H9 (cell line): ENCODE results near the gene SOX18. TPM values are rescaled to one million over a fixed set of nuclear protein-coding genes. Genes with fewer than 3 reads are reported as not detected.

ENCODE experiments used
- DNase-seq: peaks from one replicate; pipeline ENCODE4 v3.0.0-alpha.2; 2017
- H2AFZ ChIP-seq: one replicate; pipeline ENCODE4 v1.6.1; 2013; ENCODE audit warnings: mild to moderate bottlenecking, low read length, control low read depth, moderate library complexity
- H2AK5ac ChIP-seq: 2 replicates; pipeline ENCODE4 v1.6.1; 2013; ENCODE audit warnings: low read length, control low read depth, mixed read lengths; ENCODE audit not compliant: insufficient read length
- H2BK120ac ChIP-seq: one replicate; pipeline ENCODE4 v1.6.1; 2013; ENCODE audit warnings: low read depth, mild to moderate bottlenecking, low read length, control low read depth, inconsistent platforms; ENCODE audit not compliant: poor library complexity, severe bottlenecking
- H2BK12ac ChIP-seq: 2 replicates; pipeline ENCODE4 v1.6.1; 2013; ENCODE audit warnings: low read length, control low read depth, mixed read lengths, low read depth; ENCODE audit not compliant: insufficient read length
- H2BK15ac ChIP-seq: 2 replicates; pipeline ENCODE4 v1.6.1; 2013; ENCODE audit warnings: low read depth, low read length, control low read depth
- H2BK20ac ChIP-seq: one replicate; pipeline ENCODE4 v1.6.1; 2013; ENCODE audit warnings: low read depth, mild to moderate bottlenecking, low read length, control low read depth, inconsistent platforms; ENCODE audit not compliant: poor library complexity, severe bottlenecking
- H2BK5ac ChIP-seq: 2 replicates; pipeline ENCODE4 v1.6.1; 2013; ENCODE audit warnings: low read length, control low read depth, mixed read lengths; ENCODE audit not compliant: insufficient read length
- H3K14ac ChIP-seq: 2 replicates; pipeline ENCODE4 v1.6.1; 2013; ENCODE audit warnings: low read length, control low read depth; ENCODE audit not compliant: insufficient read depth
- H3K18ac ChIP-seq: 2 replicates; pipeline ENCODE4 v1.6.1; 2013; ENCODE audit warnings: low read depth, mild to moderate bottlenecking, mixed read lengths, low read length, control low read depth; ENCODE audit not compliant: insufficient read length
- H3K23ac ChIP-seq: 2 replicates; pipeline ENCODE4 v1.6.1; 2013; ENCODE audit warnings: low read length, control low read depth, mixed read lengths, low read depth; ENCODE audit not compliant: insufficient read length
- H3K23me2 ChIP-seq: 2 replicates; pipeline ENCODE4 v1.6.1; 2013; ENCODE audit warnings: low read depth, mild to moderate bottlenecking, mixed read lengths, low read length, control low read depth; ENCODE audit not compliant: insufficient read length, poor library complexity, severe bottlenecking
- H3K27ac ChIP-seq: 2 replicates; pipeline ENCODE4 v1.5.1; 2013; ENCODE audit warnings: low read length, control low read depth, mixed read lengths, low read depth; ENCODE audit not compliant: insufficient read length
- H3K27me3 ChIP-seq: 2 replicates; pipeline ENCODE4 v1.6.1; 2013; ENCODE audit warnings: low read length, control low read depth, inconsistent platforms; ENCODE audit not compliant: insufficient read depth
- H3K4ac ChIP-seq: 2 replicates; pipeline ENCODE4 v1.6.1; 2013; ENCODE audit warnings: low read depth, mild to moderate bottlenecking, control low read depth, inconsistent platforms, low read length, moderate library complexity
- H3K4me1 ChIP-seq: 2 replicates; pipeline ENCODE4 v1.6.1; 2013; ENCODE audit warnings: low read length, control low read depth, inconsistent platforms; ENCODE audit not compliant: insufficient read depth
- H3K4me2 ChIP-seq: 2 replicates; pipeline ENCODE4 v1.6.1; 2013; ENCODE audit warnings: low read length, control low read depth, mixed read lengths; ENCODE audit not compliant: insufficient read length, insufficient read depth
- H3K56ac ChIP-seq: 2 replicates; pipeline ENCODE4 v1.6.1; 2013; ENCODE audit warnings: low read depth, mild to moderate bottlenecking, mixed read lengths, low read length, control low read depth; ENCODE audit not compliant: insufficient read length
- H3K79me1 ChIP-seq: 2 replicates; pipeline ENCODE4 v1.6.1; 2013; ENCODE audit warnings: low read depth, mild to moderate bottlenecking, moderate library complexity, low read length, control low read depth, inconsistent platforms; ENCODE audit not compliant: insufficient read depth, poor library complexity, severe bottlenecking
- H3K79me2 ChIP-seq: 2 replicates; pipeline ENCODE4 v1.6.1; 2013; ENCODE audit warnings: low read length, control low read depth, inconsistent platforms; ENCODE audit not compliant: insufficient read depth
- H3K9ac ChIP-seq: 2 replicates; pipeline ENCODE4 v1.6.1; 2013; ENCODE audit warnings: low read length, control low read depth, mixed read lengths; ENCODE audit not compliant: insufficient read length; ENCODE audit errors: extremely low read depth
- H3K9me3 ChIP-seq: one replicate; pipeline ENCODE4 v1.6.1; 2013; ENCODE audit warnings: low read depth, low read length, inconsistent platforms; ENCODE audit not compliant: control insufficient read depth
- H3T11ph ChIP-seq: one replicate; pipeline ENCODE4 v1.6.1; 2013; ENCODE audit warnings: mild to moderate bottlenecking, low read length, control low read depth, inconsistent platforms
- H4K20me1 ChIP-seq: one replicate; pipeline ENCODE4 v1.6.1; 2013; ENCODE audit not compliant: control insufficient read depth, insufficient read length, insufficient read depth
- H4K5ac ChIP-seq: 2 replicates; pipeline ENCODE4 v1.6.1; 2013; ENCODE audit warnings: low read depth, mild to moderate bottlenecking, mixed read lengths, low read length, control low read depth; ENCODE audit not compliant: insufficient read length
- H4K8ac ChIP-seq: replicated peaks from 2 replicates; pipeline ENCODE4 v1.6.1; 2013; ENCODE audit warnings: low read length, control low read depth, mixed read lengths, low read depth; ENCODE audit not compliant: insufficient read length
- H4K91ac ChIP-seq: 2 replicates; pipeline ENCODE4 v1.6.1; 2013; ENCODE audit warnings: low read depth, mild to moderate bottlenecking, moderate library complexity, mixed read lengths, low read length, control low read depth; ENCODE audit not compliant: insufficient read length
- H3K27ac Mint-ChIP-seq, 3 experiments: 2 replicates in 2 of 3; 3 replicates in 1 of 3; pipeline ENCODE4 v1.8.0; 2020 to 2021; ENCODE audit warnings: mixed read lengths in 3 of 3, mild to moderate bottlenecking in 1 of 3, moderate library complexity in 1 of 3
- H3K27me3 Mint-ChIP-seq: 2 replicates; pipeline ENCODE4 v1.8.0; 2021; ENCODE audit warnings: low read depth, mild to moderate bottlenecking, moderate library complexity, mixed read lengths
- H3K36me3 Mint-ChIP-seq, 3 experiments: 2 replicates in 2 of 3; 3 replicates in 1 of 3; pipeline ENCODE4 v1.8.0; 2020 to 2021; ENCODE audit warnings: low read depth in 3 of 3, mixed read lengths in 3 of 3; ENCODE audit not compliant: insufficient read depth in 1 of 3
- H3K4me1 Mint-ChIP-seq, 2 experiments: 2 replicates each; pipeline ENCODE4 v1.8.0; 2020; ENCODE audit warnings: mixed read lengths in 2 of 2
- H3K4me3 Mint-ChIP-seq, 2 experiments: 2 replicates in 1 of 2; 3 replicates in 1 of 2; pipeline ENCODE4 v1.8.0; 2020 to 2021; ENCODE audit warnings: mild to moderate bottlenecking in 2 of 2, mixed read lengths in 2 of 2, moderate library complexity in 1 of 2
- H3K9me3 Mint-ChIP-seq, 2 experiments: 2 replicates in 1 of 2; 3 replicates in 1 of 2; pipeline ENCODE4 v1.8.0; 2020; ENCODE audit warnings: mild to moderate bottlenecking in 2 of 2, mixed read lengths in 2 of 2, moderate library complexity in 1 of 2
- CTCF ChIP-seq: fragments of 200-600 bp; sonication (generic); conservative IDR thresholded peaks from 3 replicates; pipeline ENCODE4 v1.8.0; 2021; ENCODE audit warnings: antibody characterized with exemption, mild to moderate bottlenecking
- WGBS: extraction: QIAGEN DNeasy Blood & Tissue Kit; methylation state at CpG from one replicate; pipeline ENCODE4 v1.1.7; 2013; ENCODE audit warnings: missing lambda C conversion rate, low lambda C conversion rate, mixed read lengths; ENCODE audit not compliant: insufficient read length; ENCODE audit errors: extremely low coverage; 5-methylcytosine and 5-hydroxymethylcytosine counted together
- total RNA-seq: library from RNA; stranded (reverse); gene quantifications from 2 replicates; pipeline ENCODE4 v1.2.1, GENCODE V29; 2021

SOX18 gene
- total RNA-seq, 1 experiment from 2014 or later, result 2.0 TPM

GRCh38 chr20:64058536-64058935 lies 9.1 kb upstream of the SOX18 start:
- WGBS, result no CpG with 5 or more reads among the region's 12 CpGs
- Histone ChIP-seq H3K4ac (no peak overlapping the region), H3K79me1 (no peaks in the 10 kb centered on the region), H3K4me2 (no peak overlapping the region), H2BK20ac (no peak overlapping the region), H2AK5ac (no peak overlapping the region), H2BK12ac (no peak overlapping the region), H2BK15ac (no peak overlapping the region), H3K14ac (no peak overlapping the region), H4K20me1 (no peaks in the 10 kb centered on the region), H3K23ac (no peak overlapping the region), H4K91ac (no peak overlapping the region), H3K27ac (no peak overlapping the region), H4K8ac (no peak overlapping the region), H3T11ph (no peak overlapping the region), H3K23me2 (peaks cover 4% of the 10 kb centered on the region), H3K27me3 (no peaks in the 10 kb centered on the region), H4K5ac (no peak overlapping the region), H2BK120ac (no peak overlapping the region), H2AFZ (no peak overlapping the region), H3K9ac (no peak overlapping the region), H3K18ac (no peak overlapping the region), H3K79me2 (no peaks in the 10 kb centered on the region), H3K56ac (no peak overlapping the region), H3K9me3 (no peaks in the 10 kb centered on the region), H2BK5ac (no peak overlapping the region), H3K4me1 (no peaks in the 10 kb centered on the region)
- Mint-ChIP-seq H3K4me1 (peaks cover 23 to 33% of the 10 kb centered on the region in 2 experiments), H3K4me3 (no peak overlapping the region), H3K36me3 (no peaks in the 10 kb centered on the region; a peak in 1 of 7 replicates), H3K27me3 (peaks cover 5% of the 10 kb centered on the region; the same call in 1 of the 2 replicates), H3K27ac (no peak overlapping the region), H3K9me3 (no peaks in the 10 kb centered on the region; a peak in 1 of 5 replicates)
- TF ChIP-seq CTCF, result no peak
- no peak for DNase-seq
